Daoy (cell line): Measurements from ENCODE around the gene AJAP1. TPM values are rescaled to one million over a fixed set of nuclear protein-coding genes. Genes with fewer than 3 reads are reported as not detected.

Source experiments
- DNase-seq: peaks from one replicate; pipeline ENCODE4 v3.0.0-alpha.2; 2015; ENCODE audit warnings: low read depth
- total RNA-seq: library from RNA; depleted of rRNA; stranded (reverse); fragments of >200 nt; shearing (Covaris generic); gene quantifications from 2 replicates; pipeline ENCODE4 v1.2.3, GENCODE V29; 2014

Gene AJAP1
- total RNA-seq, 1 experiment from 2014 or later, result 7.0 TPM

- DNase-seq, result no peak
Observed at GRCh38 chr1:4678066-4678717, 23.8 kb downstream of the AJAP1 start.

GRCh38 chr1:4681026-4681425 lies 26.6 kb downstream of the AJAP1 start:
- DNase-seq, result no peak

- DNase-seq, result no peak
Observed at GRCh38 chr1:4682607-4683220, 28.3 kb downstream of the AJAP1 start.

- no peak for DNase-seq
Observed at GRCh38 chr1:4684136-4684535, 29.7 kb downstream of the AJAP1 start.

- no peak for DNase-seq
Observed at GRCh38 chr1:4684864-4685522, 30.6 kb downstream of the AJAP1 start.

- DNase-seq, result no peak
Observed at GRCh38 chr1:4685523-4685865, 31.1 kb downstream of the AJAP1 start.

- no peak for DNase-seq
Observed at GRCh38 chr1:4687943-4688342, 33.5 kb downstream of the AJAP1 start.

GRCh38 chr1:4689271-4689935 lies 35.0 kb downstream of the AJAP1 start:
- DNase-seq, result no peak

- no peak for DNase-seq
Observed at GRCh38 chr1:4689941-4690635, 35.7 kb downstream of the AJAP1 start.

- DNase-seq, result peak; percentile 41
Observed at GRCh38 chr1:4690951-4691675, 36.7 kb downstream of the AJAP1 start.

- no peak for DNase-seq
Observed at GRCh38 chr1:4691766-4692405, 37.5 kb downstream of the AJAP1 start.

- DNase-seq, result no peak
Observed at GRCh38 chr1:4692437-4692836, 38.0 kb downstream of the AJAP1 start.

GRCh38 chr1:4693331-4693730 lies 38.9 kb downstream of the AJAP1 start:
- no peak for DNase-seq

- DNase-seq, result no peak
Observed at GRCh38 chr1:4693891-4694290, 39.5 kb downstream of the AJAP1 start.

GRCh38 chr1:4694492-4694891 lies 40.1 kb downstream of the AJAP1 start:
- DNase-seq, result no peak

GRCh38 chr1:4695241-4695640 lies 40.8 kb downstream of the AJAP1 start:
- DNase-seq, result no peak

- no peak for DNase-seq
Observed at GRCh38 chr1:4696161-4696745, 41.8 kb downstream of the AJAP1 start.

GRCh38 chr1:4696753-4697152 lies 42.3 kb downstream of the AJAP1 start:
- no peak for DNase-seq

- DNase-seq, result no peak
Observed at GRCh38 chr1:4697801-4698200, 43.4 kb downstream of the AJAP1 start.

- no peak for DNase-seq
Observed at GRCh38 chr1:4698911-4699310, 44.5 kb downstream of the AJAP1 start.
